ENCODE results near the gene TERF2IP. TPM values are rescaled to one million over a fixed set of nuclear protein-coding genes. Genes with fewer than 3 reads are reported as not detected.

The TERF2IP gene
- total and polyA plus RNA-seq, 5 donors, result 70.6 to 77.8 (median 75.8) TPM

GRCh38 chr16:75620326-75621169 is 27.0 kb upstream of the TERF2IP start:
- intact Hi-C loops (cut with DNase I), result loop anchor here in 2 of 4 donors (10.0 kb wide), 4 partner anchors 56 to 146 kb away; partner anchors contain the start of genes GABARAPL2 (in 1 of the 2) and TMEM231 (in 1 of the 2)
- ATAC-seq, result no peak

GRCh38 chr16:75621170-75621477 is 26.4 kb upstream of the TERF2IP start:
- intact Hi-C loops (cut with DNase I), result loop anchor here in 2 of 4 donors (10.0 kb wide), 4 partner anchors 56 to 146 kb away; partner anchors contain the start of genes GABARAPL2 (in 1 of the 2) and TMEM231 (in 1 of the 2)
- no peak for ATAC-seq
- Histone ChIP-seq H3K4me1 (ENCODE audit: control insufficient read depth, insufficient read depth, low read length) (peaks cover 7% of the 10 kb centered on the region), H3K27me3 (ENCODE audit: control insufficient read depth, insufficient read depth) (no peaks in the 10 kb centered on the region), H3K27ac (ENCODE audit: low read length) (no peak overlapping the region), H3K4me3 (ENCODE audit: low read length) (no peak overlapping the region), H3K9me3 (ENCODE audit: control insufficient read depth, low read length) (no peaks in the 10 kb centered on the region)
- DNase-seq, result no peak
- WGBS, result 10% methylated on average over 2 of the region's 2 CpGs

More at GRCh38 chr16:75620326-75621169, 27.0 kb upstream of the TERF2IP start:
- peaks cover 7% of the 10 kb centered on the region for H3K4me1 ChIP-seq (ENCODE audit: control insufficient read depth, insufficient read depth, low read length)
- WGBS, result 71% methylated on average over 20 of the region's 20 CpGs
- H3K27ac ChIP-seq (ENCODE audit: low read length), result no peak overlapping the region
- H3K9me3 ChIP-seq (ENCODE audit: control insufficient read depth, low read length), result no peaks in the 10 kb centered on the region
- no peak for DNase-seq
- no peak overlapping the region for H3K4me3 ChIP-seq (ENCODE audit: low read length)
- H3K27me3 ChIP-seq (ENCODE audit: control insufficient read depth, insufficient read depth), result no peaks in the 10 kb centered on the region

- ATAC-seq (peak; percentile 97), DNase-seq (peak; percentile 99 to 100 (median 99))
- Histone ChIP-seq H3K9me3 (ENCODE audit: control insufficient read depth, low read length) (no peaks in the 10 kb centered on the region), H3K4me3 (ENCODE audit: low read length) (peak within 1 kb of the TSS; percentile 61), H3K27me3 (ENCODE audit: control insufficient read depth, insufficient read depth) (no peaks in the 10 kb centered on the region), H3K27ac (ENCODE audit: low read length) (peak within 1 kb of the TSS; percentile 96), H3K4me1 (ENCODE audit: control insufficient read depth, insufficient read depth, low read length) (peaks cover 7% of the 10 kb centered on the region)
- intact Hi-C loops (cut with DNase I), result loop anchor here in 2 of 4 donors (10.0 kb wide), 4 partner anchors 58 to 148 kb away; partner anchors contain the start of genes GABARAPL2 (in 1 of the 2) and TMEM231 (in 1 of the 2)
- WGBS, result under 1% methylated on average over 62 of the region's 62 CpGs
Measured at GRCh38 chr16:75622761-75623605, 24.6 kb upstream of the TERF2IP start, which contains the start of gene ADAT1. Gene ADAT1 (minus strand): TSS chr16:75623281. CDS start chr16:75620799, 2,482 bp downstream.

DNA sequence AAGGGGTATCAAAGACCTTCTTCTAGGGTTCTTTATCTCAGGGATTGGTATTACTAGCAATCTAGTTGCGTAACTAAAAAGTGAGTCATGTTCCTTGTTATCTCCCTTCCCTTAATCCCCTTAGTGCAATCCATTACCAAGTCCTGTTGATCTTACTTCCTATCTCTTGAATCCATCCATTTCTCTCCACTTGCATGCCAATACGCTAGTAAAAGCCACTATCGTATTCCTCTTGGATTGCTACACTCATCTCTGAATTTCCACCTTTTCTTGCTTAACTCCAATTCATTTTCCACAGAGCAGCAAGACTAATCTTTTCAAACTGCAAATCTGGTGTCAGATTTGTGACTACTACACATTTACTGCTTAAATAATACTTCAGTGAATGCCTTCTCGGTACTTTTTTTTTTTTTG is 22.6 kb upstream of the TERF2IP start:
- Histone ChIP-seq H3K27me3 (ENCODE audit: control insufficient read depth, insufficient read depth) (no peaks in the 10 kb centered on the region), H3K4me1 (ENCODE audit: control insufficient read depth, insufficient read depth, low read length) (peaks cover 7% of the 10 kb centered on the region), H3K4me3 (ENCODE audit: low read length) (no peak overlapping the region), H3K27ac (ENCODE audit: low read length) (no peak overlapping the region), H3K9me3 (ENCODE audit: control insufficient read depth, low read length) (no peaks in the 10 kb centered on the region)
- DNase-seq (no peak), ATAC-seq (no peak)
- WGBS, result 64% methylated on average over 4 of the region's 4 CpGs
- intact Hi-C loops (cut with DNase I), result loop anchor here in 2 of 4 donors (10.0 kb wide), 4 partner anchors 60 to 150 kb away; partner anchors contain the start of genes GABARAPL2 (in 1 of the 2) and TMEM231 (in 1 of the 2)

- Histone ChIP-seq H3K4me1 (ENCODE audit: control insufficient read depth, insufficient read depth, low read length) (peaks cover 3% of the 10 kb centered on the region), H3K27me3 (ENCODE audit: control insufficient read depth, insufficient read depth) (no peaks in the 10 kb centered on the region), H3K4me3 (ENCODE audit: low read length) (no peak overlapping the region), H3K9me3 (ENCODE audit: control insufficient read depth, low read length) (no peaks in the 10 kb centered on the region), H3K27ac (ENCODE audit: low read length) (no peak overlapping the region)
- 88% methylated on average over 4 of the region's 4 CpGs for WGBS
- intact Hi-C loops (cut with DNase I), result loop anchor here in 2 of 4 donors (10.0 kb wide), 4 partner anchors 62 to 152 kb away; partner anchors contain the start of genes GABARAPL2 (in 1 of the 2) and TMEM231 (in 1 of the 2)
- DNase-seq (no peak), ATAC-seq (no peak)
Measured at GRCh38 chr16:75626806-75627205, 20.8 kb upstream of the TERF2IP start.

DNA sequence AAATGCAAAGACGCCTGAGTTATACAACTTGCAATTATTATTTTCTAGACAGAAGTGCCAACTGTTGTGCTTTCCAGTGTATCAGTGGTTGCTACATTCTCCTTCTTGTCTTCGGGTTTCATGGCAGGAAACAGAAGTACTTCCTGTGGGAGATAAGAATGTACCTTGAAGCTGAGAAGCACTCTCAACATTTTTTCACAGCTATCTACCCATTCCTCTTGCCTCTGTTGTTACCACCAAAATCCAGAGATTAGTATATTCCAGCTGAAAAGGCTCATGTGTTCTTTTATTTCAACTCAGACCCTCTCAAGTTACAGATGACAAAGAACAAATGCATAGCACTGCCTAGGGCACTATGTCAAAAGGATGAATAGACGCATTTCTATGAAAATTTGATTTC is 19.7 kb upstream of the TERF2IP start:
- ATAC-seq, result no peak
- H3K4me3 ChIP-seq (ENCODE audit: low read length), result no peak overlapping the region
- intact Hi-C loops (cut with DNase I), result loop anchor here in 2 of 4 donors (10.0 kb wide), 4 partner anchors 63 to 153 kb away; partner anchors contain the start of genes GABARAPL2 (in 1 of the 2) and TMEM231 (in 1 of the 2)
- no peaks in the 10 kb centered on the region for H3K9me3 ChIP-seq (ENCODE audit: control insufficient read depth, low read length)
- WGBS, result 41% methylated on average over 3 of the region's 3 CpGs
- no peaks in the 10 kb centered on the region for H3K27me3 ChIP-seq (ENCODE audit: control insufficient read depth, insufficient read depth)
- no peak for DNase-seq
- H3K27ac ChIP-seq (ENCODE audit: low read length), result no peak overlapping the region
- no peaks in the 10 kb centered on the region for H3K4me1 ChIP-seq (ENCODE audit: control insufficient read depth, insufficient read depth, low read length)

DNA sequence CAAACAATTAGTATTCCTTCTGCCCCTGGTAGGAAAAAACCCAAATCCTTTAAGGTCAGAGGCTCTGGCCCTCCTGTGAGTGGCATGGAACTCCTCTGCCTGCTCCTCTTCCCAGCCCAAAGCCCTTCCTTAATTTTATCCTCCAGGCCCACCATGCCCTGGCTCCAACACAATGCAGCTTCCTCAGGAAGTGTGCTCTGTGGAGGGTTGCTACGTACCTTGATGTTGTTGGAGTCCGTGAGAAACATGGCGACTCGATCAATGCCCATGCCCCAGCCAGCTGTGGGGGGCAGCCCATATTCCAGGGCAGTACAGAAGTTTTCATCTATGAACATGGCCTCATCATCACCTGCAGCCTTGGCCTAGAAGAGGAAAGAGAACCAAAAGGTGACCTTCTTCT is 19.2 kb upstream of the TERF2IP start:
- Histone ChIP-seq H3K4me1 (ENCODE audit: control insufficient read depth, insufficient read depth, low read length) (no peaks in the 10 kb centered on the region), H3K9me3 (ENCODE audit: control insufficient read depth, low read length) (no peaks in the 10 kb centered on the region), H3K27ac (ENCODE audit: low read length) (no peak overlapping the region), H3K4me3 (ENCODE audit: low read length) (no peak overlapping the region), H3K27me3 (ENCODE audit: control insufficient read depth, insufficient read depth) (no peaks in the 10 kb centered on the region)
- ATAC-seq (no peak), DNase-seq (no peak)
- 76% methylated on average over 4 of the region's 4 CpGs for WGBS
- intact Hi-C loops (cut with DNase I), result loop anchor here in 2 of 4 donors (10.0 kb wide), 4 partner anchors 64 to 154 kb away; partner anchors contain the start of genes GABARAPL2 (in 1 of the 2) and TMEM231 (in 1 of the 2)

DNA sequence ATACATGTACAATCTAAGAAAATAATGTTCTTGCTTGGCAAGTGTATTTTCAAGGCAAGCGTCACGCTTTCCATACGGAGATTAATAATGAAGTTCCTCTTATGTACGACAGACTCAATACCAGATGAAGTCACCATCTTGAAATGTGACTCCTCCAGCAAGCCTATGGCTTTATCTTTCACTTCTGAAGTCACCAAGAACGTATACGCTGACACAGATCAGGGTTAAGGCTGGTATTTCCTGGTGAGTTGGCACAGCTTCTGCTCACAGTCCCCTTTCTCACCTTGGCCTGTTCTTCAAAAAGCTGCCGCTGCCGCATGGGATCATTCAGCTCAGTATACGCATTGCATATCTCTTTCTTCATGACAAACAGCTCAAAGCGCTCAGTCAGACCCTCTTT is 18.4 kb upstream of the TERF2IP start:
- H3K27me3 ChIP-seq (ENCODE audit: control insufficient read depth, insufficient read depth), result no peaks in the 10 kb centered on the region
- H3K9me3 ChIP-seq (ENCODE audit: control insufficient read depth, low read length), result no peaks in the 10 kb centered on the region
- intact Hi-C loops (cut with DNase I), result loop anchor here in 2 of 4 donors (10.0 kb wide), 4 partner anchors 64 to 154 kb away; partner anchors contain the start of genes GABARAPL2 (in 1 of the 2) and TMEM231 (in 1 of the 2)
- no peaks in the 10 kb centered on the region for H3K4me1 ChIP-seq (ENCODE audit: control insufficient read depth, insufficient read depth, low read length)
- DNase-seq (no peak), ATAC-seq (no peak)
- WGBS, result 86% methylated on average over 10 of the region's 10 CpGs
- H3K27ac ChIP-seq (ENCODE audit: low read length), result no peak overlapping the region
- H3K4me3 ChIP-seq (ENCODE audit: low read length), result no peak overlapping the region

DNA sequence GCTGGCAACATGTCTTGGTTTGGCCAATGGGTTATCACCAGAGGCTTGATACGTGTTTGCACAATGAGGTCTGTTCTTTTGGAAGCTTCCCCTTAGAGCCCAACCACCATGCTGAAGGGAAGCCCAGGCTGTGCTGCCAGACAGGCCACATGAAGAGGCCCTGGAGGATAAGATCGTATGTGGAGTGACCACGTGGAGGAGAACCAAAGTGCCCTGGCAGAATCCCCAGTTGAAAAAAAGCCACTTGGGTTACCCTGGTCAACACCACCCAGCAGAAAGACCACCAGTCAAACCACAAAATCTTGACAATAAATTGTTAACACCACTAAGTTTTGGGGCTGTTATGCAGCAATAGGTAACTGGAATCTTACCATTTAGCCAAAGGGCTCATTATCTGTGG is 17.5 kb upstream of the TERF2IP start:
- intact Hi-C loops (cut with DNase I), result no loop called here
- no peaks in the 10 kb centered on the region for H3K9me3 ChIP-seq (ENCODE audit: control insufficient read depth, low read length)
- ATAC-seq, result no peak
- H3K4me3 ChIP-seq (ENCODE audit: low read length), result no peak overlapping the region
- WGBS, result 66% methylated on average over 3 of the region's 3 CpGs
- no peaks in the 10 kb centered on the region for H3K27me3 ChIP-seq (ENCODE audit: control insufficient read depth, insufficient read depth)
- no peak for DNase-seq
- no peak overlapping the region for H3K27ac ChIP-seq (ENCODE audit: low read length)
- H3K4me1 ChIP-seq (ENCODE audit: control insufficient read depth, insufficient read depth, low read length), result no peaks in the 10 kb centered on the region

GRCh38 chr16:75632857-75633256 is 14.7 kb upstream of the TERF2IP start:
- intact Hi-C loops (cut with DNase I), result no loop called here
- Histone ChIP-seq H3K9me3 (ENCODE audit: control insufficient read depth, low read length) (no peaks in the 10 kb centered on the region), H3K4me1 (ENCODE audit: control insufficient read depth, insufficient read depth, low read length) (no peaks in the 10 kb centered on the region), H3K27me3 (ENCODE audit: control insufficient read depth, insufficient read depth) (no peaks in the 10 kb centered on the region), H3K4me3 (ENCODE audit: low read length) (no peak overlapping the region), H3K27ac (ENCODE audit: low read length) (no peak overlapping the region)
- DNase-seq (no peak), ATAC-seq (no peak)
- WGBS, result 94% methylated on average over 8 of the region's 8 CpGs
